Measurements from ENCODE around the gene AKIRIN2.

The AKIRIN2 gene

GRCh38 chr6:87664921-87665485, 37.0 kb downstream of the AKIRIN2 start (continued):
- TF ChIP-seq, protein P1, sequence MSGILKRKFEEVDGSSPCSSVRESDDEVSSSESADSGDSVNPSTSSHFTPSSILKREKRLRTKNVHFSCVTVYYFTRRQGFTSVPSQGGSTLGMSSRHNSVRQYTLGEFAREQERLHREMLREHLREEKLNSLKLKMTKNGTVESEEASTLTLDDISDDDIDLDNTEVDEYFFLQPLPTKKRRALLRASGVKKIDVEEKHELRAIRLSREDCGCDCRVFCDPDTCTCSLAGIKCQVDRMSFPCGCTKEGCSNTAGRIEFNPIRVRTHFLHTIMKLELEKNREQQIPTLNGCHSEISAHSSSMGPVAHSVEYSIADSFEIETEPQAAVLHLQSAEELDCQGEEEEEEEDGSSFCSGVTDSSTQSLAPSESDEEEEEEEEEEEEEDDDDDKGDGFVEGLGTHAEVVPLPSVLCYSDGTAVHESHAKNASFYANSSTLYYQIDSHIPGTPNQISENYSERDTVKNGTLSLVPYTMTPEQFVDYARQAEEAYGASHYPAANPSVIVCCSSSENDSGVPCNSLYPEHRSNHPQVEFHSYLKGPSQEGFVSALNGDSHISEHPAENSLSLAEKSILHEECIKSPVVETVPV (CRISPR knock-in tag; IDR thresholded peaks at IDR 0.05): no peak
- TF ChIP-seq SNAI2 (CRISPR knock-in tag; IDR thresholded peaks at IDR 0.05): no peak
- TF ChIP-seq, protein P2, sequence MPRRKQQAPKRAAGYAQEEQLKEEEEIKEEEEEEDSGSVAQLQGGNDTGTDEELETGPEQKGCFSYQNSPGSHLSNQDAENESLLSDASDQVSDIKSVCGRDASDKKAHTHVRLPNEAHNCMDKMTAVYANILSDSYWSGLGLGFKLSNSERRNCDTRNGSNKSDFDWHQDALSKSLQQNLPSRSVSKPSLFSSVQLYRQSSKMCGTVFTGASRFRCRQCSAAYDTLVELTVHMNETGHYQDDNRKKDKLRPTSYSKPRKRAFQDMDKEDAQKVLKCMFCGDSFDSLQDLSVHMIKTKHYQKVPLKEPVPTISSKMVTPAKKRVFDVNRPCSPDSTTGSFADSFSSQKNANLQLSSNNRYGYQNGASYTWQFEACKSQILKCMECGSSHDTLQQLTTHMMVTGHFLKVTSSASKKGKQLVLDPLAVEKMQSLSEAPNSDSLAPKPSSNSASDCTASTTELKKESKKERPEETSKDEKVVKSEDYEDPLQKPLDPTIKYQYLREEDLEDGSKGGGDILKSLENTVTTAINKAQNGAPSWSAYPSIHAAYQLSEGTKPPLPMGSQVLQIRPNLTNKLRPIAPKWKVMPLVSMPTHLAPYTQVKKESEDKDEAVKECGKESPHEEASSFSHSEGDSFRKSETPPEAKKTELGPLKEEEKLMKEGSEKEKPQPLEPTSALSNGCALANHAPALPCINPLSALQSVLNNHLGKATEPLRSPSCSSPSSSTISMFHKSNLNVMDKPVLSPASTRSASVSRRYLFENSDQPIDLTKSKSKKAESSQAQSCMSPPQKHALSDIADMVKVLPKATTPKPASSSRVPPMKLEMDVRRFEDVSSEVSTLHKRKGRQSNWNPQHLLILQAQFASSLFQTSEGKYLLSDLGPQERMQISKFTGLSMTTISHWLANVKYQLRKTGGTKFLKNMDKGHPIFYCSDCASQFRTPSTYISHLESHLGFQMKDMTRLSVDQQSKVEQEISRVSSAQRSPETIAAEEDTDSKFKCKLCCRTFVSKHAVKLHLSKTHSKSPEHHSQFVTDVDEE (CRISPR knock-in tag; IDR thresholded peaks at IDR 0.05): no peak
- no peak for TF ChIP-seq ZFP3 (CRISPR knock-in tag; IDR thresholded peaks at IDR 0.05)
- no peak for TF ChIP-seq ZNF8 (CRISPR knock-in tag; IDR thresholded peaks at IDR 0.05)

DNA sequence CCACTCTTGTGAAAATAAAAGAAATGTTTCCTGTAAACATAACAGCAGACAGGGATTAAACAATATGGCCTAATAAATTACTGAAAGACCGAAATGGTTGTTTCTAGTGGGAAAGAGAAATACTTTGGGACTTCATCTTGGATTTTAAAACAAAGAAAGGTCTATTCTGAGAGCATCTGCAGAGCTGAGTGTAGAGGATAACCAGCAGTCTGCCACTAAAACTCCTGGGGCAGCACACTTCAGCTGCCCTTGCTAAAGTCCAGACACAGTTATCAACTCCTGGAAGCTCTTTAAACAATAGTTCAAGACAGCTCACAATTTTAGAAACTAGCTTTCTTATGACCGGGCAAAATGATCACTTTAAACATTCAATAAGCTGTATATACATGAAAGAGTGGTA, 38.6 kb downstream of the AKIRIN2 start:
- no peak for ATAC-seq
- TF ChIP-seq ZNF8 (CRISPR knock-in tag; IDR thresholded peaks at IDR 0.05): no peak
- TF ChIP-seq ZNF70 (CRISPR knock-in tag; IDR thresholded peaks at IDR 0.05): no peak
- TF ChIP-seq, protein P3, sequence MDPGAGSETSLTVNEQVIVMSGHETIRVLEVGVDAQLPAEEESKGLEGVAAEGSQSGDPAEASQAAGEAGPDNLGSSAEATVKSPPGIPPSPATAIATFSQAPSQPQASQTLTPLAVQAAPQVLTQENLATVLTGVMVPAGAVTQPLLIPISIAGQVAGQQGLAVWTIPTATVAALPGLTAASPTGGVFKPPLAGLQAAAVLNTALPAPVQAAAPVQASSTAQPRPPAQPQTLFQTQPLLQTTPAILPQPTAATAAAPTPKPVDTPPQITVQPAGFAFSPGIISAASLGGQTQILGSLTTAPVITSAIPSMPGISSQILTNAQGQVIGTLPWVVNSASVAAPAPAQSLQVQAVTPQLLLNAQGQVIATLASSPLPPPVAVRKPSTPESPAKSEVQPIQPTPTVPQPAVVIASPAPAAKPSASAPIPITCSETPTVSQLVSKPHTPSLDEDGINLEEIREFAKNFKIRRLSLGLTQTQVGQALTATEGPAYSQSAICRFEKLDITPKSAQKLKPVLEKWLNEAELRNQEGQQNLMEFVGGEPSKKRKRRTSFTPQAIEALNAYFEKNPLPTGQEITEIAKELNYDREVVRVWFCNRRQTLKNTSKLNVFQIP (CRISPR knock-in tag; IDR thresholded peaks at IDR 0.05; ENCODE audit: borderline replicate concordance, low read depth): no peak
- no peak for TF ChIP-seq OSR1 (CRISPR knock-in tag; IDR thresholded peaks at IDR 0.05)
- TF ChIP-seq ZC3H10 (CRISPR knock-in tag; IDR thresholded peaks at IDR 0.05): no peak
- TF ChIP-seq ISL1 (CRISPR knock-in tag; IDR thresholded peaks at IDR 0.05): no peak
- TF ChIP-seq SNAI2 (CRISPR knock-in tag; IDR thresholded peaks at IDR 0.05): no peak
- no peak for TF ChIP-seq CSDC2 (CRISPR knock-in tag; IDR thresholded peaks at IDR 0.05)
- TF ChIP-seq, protein P2 (CRISPR knock-in tag; IDR thresholded peaks at IDR 0.05): no peak
- TF ChIP-seq PATZ1 (CRISPR knock-in tag; IDR thresholded peaks at IDR 0.05; ENCODE audit: borderline replicate concordance): no peak
- TF ChIP-seq, protein P1 (CRISPR knock-in tag; IDR thresholded peaks at IDR 0.05): no peak
- no peak for TF ChIP-seq TCF4 (CRISPR knock-in tag; IDR thresholded peaks at IDR 0.05; ENCODE audit: borderline replicate concordance)
- no peak for TF ChIP-seq BACH2 (CRISPR knock-in tag; IDR thresholded peaks at IDR 0.05; ENCODE audit: borderline replicate concordance)
- no peak for TF ChIP-seq ZNF565 (CRISPR knock-in tag; conservative IDR thresholded peaks at IDR 0.05; ENCODE audit: low read depth)

- TF ChIP-seq ISL1 (CRISPR knock-in tag; IDR thresholded peaks at IDR 0.05) (no peak), PPARA (CRISPR knock-in tag; IDR thresholded peaks at IDR 0.05; ENCODE audit: borderline replicate concordance) (no peak)
- ATAC-seq: no peak; the same call in 2 of the 3 replicates
Measured at GRCh38 chr6:87661503-87661902, 40.5 kb downstream of the AKIRIN2 start.
